Measurements from ENCODE around the gene HFE. TPM values are rescaled to one million over a fixed set of nuclear protein-coding genes. Genes with fewer than 3 reads are reported as not detected.

Gene HFE
- total RNA-seq, 2 donors from 2014 or later: 1.8 to 2.1 TPM

- no peaks in the 10 kb centered on the region for H3K36me3 Mint-ChIP-seq (ENCODE audit: low read depth)
These were observed 26.3 kb downstream of the HFE start for GRCh38 chr6:26113570-26113969.

DNA sequence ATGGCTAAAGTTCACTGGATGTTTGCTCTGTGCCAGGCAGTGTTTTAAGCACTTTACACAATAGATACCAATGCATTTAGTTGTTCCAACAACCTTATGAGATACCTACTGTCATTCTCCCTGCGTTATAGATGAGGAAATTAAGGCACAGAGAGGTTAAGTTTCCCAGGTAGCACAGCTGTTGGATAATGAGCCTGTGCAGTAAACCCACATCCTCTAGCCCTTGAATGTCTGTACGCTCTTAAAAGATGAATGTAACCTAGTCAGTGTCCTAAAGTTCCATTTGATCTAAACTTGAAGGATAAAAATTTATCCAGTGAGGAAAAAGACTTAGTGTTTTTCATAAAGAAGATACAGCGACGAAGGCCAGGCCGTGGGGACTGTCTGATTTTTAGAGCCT is 28.0 kb downstream of the HFE start:
- 90 to 91% methylated on average over 5 of the region's 5 CpGs for WGBS, 2 experiments (ENCODE audit: insufficient coverage in 1 of 2, insufficient read length in 1 of 2)
- Mint-ChIP-seq H3K9me3 (no peaks in the 10 kb centered on the region), H3K4me1 (peaks cover 3% of the 10 kb centered on the region), H3K27me3 (ENCODE audit: insufficient read depth) (no peaks in the 10 kb centered on the region), H3K4me3 (no peak overlapping the region), H3K36me3 (ENCODE audit: low read depth) (no peaks in the 10 kb centered on the region), H3K27ac (no peak overlapping the region)
- no peaks in the 10 kb centered on the region for H3K36me3 ChIP-seq (ENCODE audit: control insufficient read depth, insufficient read depth, low read length)
- no peak for TF ChIP-seq CTCF (conservative IDR thresholded peaks at IDR 0.05)
- H3K9me3 ChIP-seq (ENCODE audit: control insufficient read depth, low read length): no peaks in the 10 kb centered on the region
- no peak overlapping the region for H3K27ac ChIP-seq (ENCODE audit: low read depth, low read length)
- no peak for DNase-seq
- H3K27me3 ChIP-seq (ENCODE audit: control insufficient read depth, insufficient read depth, low read length, poor library complexity, severe bottlenecking): no peaks in the 10 kb centered on the region
- no peak overlapping the region for H3K4me3 ChIP-seq (ENCODE audit: low read length)
- H3K9ac ChIP-seq (ENCODE audit: extremely low read depth, low read length, poor library complexity, severe bottlenecking): no peak overlapping the region
- H3K4me1 ChIP-seq (ENCODE audit: control insufficient read depth, insufficient read depth, low read length): no peaks in the 10 kb centered on the region

More at GRCh38 chr6:26113570-26113969, 26.3 kb downstream of the HFE start:
- H3K4me3 ChIP-seq (ENCODE audit: low read length): no peak overlapping the region
- H3K27ac ChIP-seq (ENCODE audit: low read depth, low read length): no peak overlapping the region
- no peaks in the 10 kb centered on the region for H3K9me3 ChIP-seq (ENCODE audit: control insufficient read depth, low read length)
- TF ChIP-seq CTCF (conservative IDR thresholded peaks at IDR 0.05): no peak
- Mint-ChIP-seq H3K27me3 (ENCODE audit: insufficient read depth) (no peaks in the 10 kb centered on the region), H3K4me3 (no peak overlapping the region), H3K4me1 (no peaks in the 10 kb centered on the region), H3K9me3 (no peaks in the 10 kb centered on the region), H3K27ac (no peak overlapping the region)
- no peaks in the 10 kb centered on the region for H3K4me1 ChIP-seq (ENCODE audit: control insufficient read depth, insufficient read depth, low read length)
- no peaks in the 10 kb centered on the region for H3K36me3 ChIP-seq (ENCODE audit: control insufficient read depth, insufficient read depth, low read length)
- DNase-seq: no peak
- no peaks in the 10 kb centered on the region for H3K27me3 ChIP-seq (ENCODE audit: control insufficient read depth, insufficient read depth, low read length, poor library complexity, severe bottlenecking)
- no peak overlapping the region for H3K9ac ChIP-seq (ENCODE audit: extremely low read depth, low read length, poor library complexity, severe bottlenecking)

- H3K27ac Mint-ChIP-seq: no peak overlapping the region
These were observed 29.0 kb downstream of the HFE start for GRCh38 chr6:26116267-26116666.

More at GRCh38 chr6:26116267-26116666, 29.0 kb downstream of the HFE start:
- WGBS, 2 experiments (ENCODE audit: insufficient coverage in 1 of 2, insufficient read length in 1 of 2): 86 to 93% methylated on average over 1 to 4 of the region's 4 CpGs
- Histone ChIP-seq H3K27ac (ENCODE audit: low read depth, low read length) (no peak overlapping the region), H3K27me3 (ENCODE audit: control insufficient read depth, insufficient read depth, low read length, poor library complexity, severe bottlenecking) (no peaks in the 10 kb centered on the region), H3K4me1 (ENCODE audit: control insufficient read depth, insufficient read depth, low read length) (no peaks in the 10 kb centered on the region), H3K36me3 (ENCODE audit: control insufficient read depth, insufficient read depth, low read length) (no peaks in the 10 kb centered on the region), H3K9me3 (ENCODE audit: control insufficient read depth, low read length) (no peaks in the 10 kb centered on the region), H3K9ac (ENCODE audit: extremely low read depth, low read length, poor library complexity, severe bottlenecking) (no peak overlapping the region), H3K4me3 (ENCODE audit: low read length) (no peak overlapping the region)
- H3K27me3 Mint-ChIP-seq (ENCODE audit: insufficient read depth): no peaks in the 10 kb centered on the region
- H3K4me1 Mint-ChIP-seq: peaks cover 9% of the 10 kb centered on the region
- H3K36me3 Mint-ChIP-seq (ENCODE audit: low read depth): no peaks in the 10 kb centered on the region
- no peak for DNase-seq
- no peak overlapping the region for H3K4me3 Mint-ChIP-seq
- H3K9me3 Mint-ChIP-seq: no peaks in the 10 kb centered on the region
- no peak for TF ChIP-seq CTCF (conservative IDR thresholded peaks at IDR 0.05)

Data from endodermal cell (in vitro differentiated cells).